Measurements from ENCODE around the gene MLPH.

DNA sequence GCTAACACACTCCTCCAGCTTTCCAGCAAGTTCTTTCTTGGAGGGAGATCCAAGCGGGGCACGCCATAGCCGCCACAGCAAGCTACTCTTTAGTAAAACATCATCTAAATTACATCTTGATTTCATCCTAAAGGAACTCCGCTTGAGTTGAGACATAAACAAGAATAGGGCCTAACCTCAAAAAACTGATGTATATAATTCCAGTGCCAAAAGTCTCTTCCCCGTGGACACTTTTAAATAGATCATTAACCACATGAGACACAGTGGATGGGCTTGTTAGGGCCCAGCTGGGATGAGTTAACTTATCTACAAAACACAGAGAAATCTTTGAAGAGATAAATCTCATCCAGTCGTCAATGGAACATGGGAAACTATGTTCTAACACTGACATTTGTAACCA, 20.8 kb upstream of the MLPH start:
- TF ChIP-seq, protein P1, sequence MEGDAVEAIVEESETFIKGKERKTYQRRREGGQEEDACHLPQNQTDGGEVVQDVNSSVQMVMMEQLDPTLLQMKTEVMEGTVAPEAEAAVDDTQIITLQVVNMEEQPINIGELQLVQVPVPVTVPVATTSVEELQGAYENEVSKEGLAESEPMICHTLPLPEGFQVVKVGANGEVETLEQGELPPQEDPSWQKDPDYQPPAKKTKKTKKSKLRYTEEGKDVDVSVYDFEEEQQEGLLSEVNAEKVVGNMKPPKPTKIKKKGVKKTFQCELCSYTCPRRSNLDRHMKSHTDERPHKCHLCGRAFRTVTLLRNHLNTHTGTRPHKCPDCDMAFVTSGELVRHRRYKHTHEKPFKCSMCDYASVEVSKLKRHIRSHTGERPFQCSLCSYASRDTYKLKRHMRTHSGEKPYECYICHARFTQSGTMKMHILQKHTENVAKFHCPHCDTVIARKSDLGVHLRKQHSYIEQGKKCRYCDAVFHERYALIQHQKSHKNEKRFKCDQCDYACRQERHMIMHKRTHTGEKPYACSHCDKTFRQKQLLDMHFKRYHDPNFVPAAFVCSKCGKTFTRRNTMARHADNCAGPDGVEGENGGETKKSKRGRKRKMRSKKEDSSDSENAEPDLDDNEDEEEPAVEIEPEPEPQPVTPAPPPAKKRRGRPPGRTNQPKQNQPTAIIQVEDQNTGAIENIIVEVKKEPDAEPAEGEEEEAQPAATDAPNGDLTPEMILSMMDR (IDR thresholded peaks at IDR 0.05), result no peak
- TF ChIP-seq POLR2A (IDR thresholded peaks at IDR 0.05), result no peak
